ENCODE data around the gene LYPD6.
"Not testable (repeated sequence)": the region's sequence is repeated elsewhere in the genome, so short reads cannot be mapped to it uniquely, and the experiment has no call there.

Gene LYPD6, protein sequence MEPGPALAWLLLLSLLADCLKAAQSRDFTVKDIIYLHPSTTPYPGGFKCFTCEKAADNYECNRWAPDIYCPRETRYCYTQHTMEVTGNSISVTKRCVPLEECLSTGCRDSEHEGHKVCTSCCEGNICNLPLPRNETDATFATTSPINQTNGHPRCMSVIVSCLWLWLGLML
- total RNA-seq = 0 to 0.66 (median 0) reads per million in 9 experiments

DNA sequence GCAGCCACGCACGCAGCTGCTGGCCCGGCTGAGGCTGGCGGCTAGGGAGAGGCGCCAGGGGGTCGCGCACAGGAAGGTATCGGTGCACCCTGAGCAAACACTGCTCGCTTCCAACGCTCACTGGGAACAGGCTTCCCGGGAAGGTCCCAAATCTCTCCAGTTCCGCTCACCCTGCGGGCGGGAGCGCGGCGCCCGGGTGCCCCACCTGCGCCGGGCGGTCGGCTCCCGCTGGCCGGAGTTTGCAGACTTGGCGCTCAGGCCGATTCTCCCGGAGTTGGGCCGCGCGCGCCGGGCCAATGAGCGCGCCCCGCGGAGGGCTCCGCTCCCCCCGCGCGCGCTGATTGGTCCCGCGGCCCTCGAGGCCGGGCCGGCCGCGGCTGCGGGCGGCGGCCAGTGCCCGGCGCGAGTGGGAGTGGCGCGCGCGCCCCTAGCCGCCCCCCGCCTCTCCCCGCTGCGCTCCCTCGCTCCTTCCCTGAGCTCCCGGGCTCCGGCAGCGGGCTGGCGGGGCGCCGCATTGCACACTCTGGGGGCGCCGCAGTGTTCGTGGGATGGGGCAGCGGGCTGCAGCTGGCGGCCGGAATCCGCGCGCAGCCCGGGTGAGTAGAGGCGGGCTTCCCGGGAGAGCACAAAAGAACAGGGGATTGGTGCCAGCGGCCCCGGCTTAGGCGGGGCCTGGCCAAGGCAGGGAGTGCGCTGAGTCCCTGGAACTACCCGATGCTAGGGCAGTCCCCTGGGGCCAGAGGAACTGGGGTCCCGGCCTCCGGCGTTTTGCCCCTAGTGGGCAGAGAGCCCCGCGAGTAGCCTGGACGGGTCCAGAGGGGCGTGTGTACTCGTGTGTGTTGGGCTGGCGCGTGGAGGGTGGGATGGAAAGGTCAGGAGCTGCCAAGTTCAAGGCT is at the start of gene LYPD6:
Gene LYPD6, plus strand, starts transcription at position 461 of the 896 bp plus-strand sequence. CDS start 107,122 bp downstream, outside the sequence.
- Mint-ChIP-seq H3K27me3 (peaks cover 44 to 58% of the 10 kb centered on the region in 2 donors), H3K4me3 (no peak within 1 kb of the TSS), H3K36me3 (ENCODE audit: insufficient read depth) (no peaks in the 10 kb centered on the region), H3K9me3 (no peaks in the 10 kb centered on the region), H3K4me1 (ENCODE audit: low read depth in 2 of 2) (peaks cover 0 to 5% of the 10 kb centered on the region in 2 donors), H3K27ac (no peak within 1 kb of the TSS)
- DNase-seq (no peak), ATAC-seq (replicated peaks) (no peak)

GRCh38 chr2:149281441-149281840 is 48.9 kb upstream of the LYPD6 start:
- no peaks in the 10 kb centered on the region for H3K9me3 Mint-ChIP-seq
- ATAC-seq (replicated peaks) (no peak), DNase-seq (no peak)
- no peaks in the 10 kb centered on the region for H3K27me3 Mint-ChIP-seq
- no peak overlapping the region for H3K4me3 Mint-ChIP-seq
- H3K36me3 Mint-ChIP-seq (ENCODE audit: insufficient read depth) = no peaks in the 10 kb centered on the region
- H3K27ac Mint-ChIP-seq = no peak overlapping the region
- no peaks in the 10 kb centered on the region for H3K4me1 Mint-ChIP-seq (ENCODE audit: low read depth in 2 of 2)

GRCh38 chr2:149290662-149291061 is 39.7 kb upstream of the LYPD6 start:
- Mint-ChIP-seq H3K36me3 (ENCODE audit: insufficient read depth) (no peaks in the 10 kb centered on the region), H3K27ac (no peak overlapping the region), H3K4me3 (no peak overlapping the region), H3K4me1 (ENCODE audit: low read depth in 2 of 2) (no peaks in the 10 kb centered on the region), H3K9me3 (no peaks in the 10 kb centered on the region), H3K27me3 (peaks cover 0 to 7% of the 10 kb centered on the region in 2 donors)
- no peak for ATAC-seq (replicated peaks)
- no peak for DNase-seq

DNA sequence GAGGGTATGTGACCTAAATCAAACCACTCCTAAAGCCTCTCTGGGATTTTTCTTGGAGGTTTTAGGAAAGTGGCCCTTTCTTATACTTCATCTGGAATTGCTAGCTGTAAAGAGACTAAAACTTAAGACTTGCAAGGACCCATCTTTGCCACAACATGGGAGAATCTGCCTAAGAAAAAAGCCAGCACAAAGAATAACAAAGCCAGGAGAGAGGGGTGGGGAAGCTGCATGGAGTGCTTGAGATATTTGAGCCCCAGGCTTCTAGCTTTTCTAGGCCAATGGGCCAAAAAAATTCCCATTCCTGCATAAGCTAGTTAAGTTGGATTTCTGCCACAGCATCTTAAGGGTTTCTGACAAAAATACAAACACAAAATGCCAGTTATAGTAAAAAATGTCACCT is 38.5 kb upstream of the LYPD6 start:
- H3K27me3 Mint-ChIP-seq = peaks cover 0 to 7% of the 10 kb centered on the region in 2 donors
- no peak for DNase-seq
- no peaks in the 10 kb centered on the region for H3K4me1 Mint-ChIP-seq (ENCODE audit: low read depth in 2 of 2)
- no peaks in the 10 kb centered on the region for H3K36me3 Mint-ChIP-seq (ENCODE audit: insufficient read depth)
- peaks cover 0 to 1% of the 10 kb centered on the region in 2 donors for H3K9me3 Mint-ChIP-seq
- no peak overlapping the region for H3K27ac Mint-ChIP-seq
- H3K4me3 Mint-ChIP-seq = no peak overlapping the region
- no peak for ATAC-seq (replicated peaks)

GRCh38 chr2:149296031-149296430 is 34.4 kb upstream of the LYPD6 start:
- no peaks in the 10 kb centered on the region for H3K4me1 Mint-ChIP-seq (ENCODE audit: low read depth in 2 of 2)
- peaks cover 0 to 1% of the 10 kb centered on the region in 2 donors for H3K9me3 Mint-ChIP-seq
- H3K27me3 Mint-ChIP-seq = peaks cover 0 to 3% of the 10 kb centered on the region in 2 donors
- no peaks in the 10 kb centered on the region for H3K36me3 Mint-ChIP-seq (ENCODE audit: insufficient read depth)
- ATAC-seq (replicated peaks) (no peak), DNase-seq (no peak)
- no peak overlapping the region for H3K4me3 Mint-ChIP-seq
- H3K27ac Mint-ChIP-seq = no peak overlapping the region

GRCh38 chr2:149307014-149307413 is 23.4 kb upstream of the LYPD6 start:
- no peak overlapping the region for H3K4me3 Mint-ChIP-seq

GRCh38 chr2:149310349-149310748 is 20.0 kb upstream of the LYPD6 start:
- H3K27ac Mint-ChIP-seq = no peak overlapping the region
- peaks cover 10 to 37% of the 10 kb centered on the region in 2 donors for H3K27me3 Mint-ChIP-seq
- ATAC-seq (replicated peaks) = no peak
- peaks cover 4 to 7% of the 10 kb centered on the region in 2 donors for H3K4me1 Mint-ChIP-seq (ENCODE audit: low read depth in 2 of 2)
- no peak overlapping the region for H3K4me3 Mint-ChIP-seq
- DNase-seq = no peak
- H3K36me3 Mint-ChIP-seq (ENCODE audit: insufficient read depth) = no peaks in the 10 kb centered on the region
- H3K9me3 Mint-ChIP-seq = no peaks in the 10 kb centered on the region

More at GRCh38 chr2:149307014-149307413, 23.4 kb upstream of the LYPD6 start:
- ATAC-seq (replicated peaks) = no peak
- Mint-ChIP-seq H3K27me3 (peaks cover 6 to 46% of the 10 kb centered on the region in 2 donors), H3K27ac (no peak overlapping the region), H3K36me3 (ENCODE audit: insufficient read depth) (no peaks in the 10 kb centered on the region), H3K4me1 (ENCODE audit: low read depth in 2 of 2) (no peaks in the 10 kb centered on the region), H3K9me3 (no peaks in the 10 kb centered on the region)
- no peak for DNase-seq

- Mint-ChIP-seq H3K36me3 (ENCODE audit: insufficient read depth) (no peaks in the 10 kb centered on the region), H3K27me3 (peaks cover 10 to 31% of the 10 kb centered on the region in 2 donors)
- ATAC-seq (replicated peaks) = no peak
These were observed 18.3 kb upstream of the LYPD6 start for GRCh38 chr2:149312039-149312438.

DNA sequence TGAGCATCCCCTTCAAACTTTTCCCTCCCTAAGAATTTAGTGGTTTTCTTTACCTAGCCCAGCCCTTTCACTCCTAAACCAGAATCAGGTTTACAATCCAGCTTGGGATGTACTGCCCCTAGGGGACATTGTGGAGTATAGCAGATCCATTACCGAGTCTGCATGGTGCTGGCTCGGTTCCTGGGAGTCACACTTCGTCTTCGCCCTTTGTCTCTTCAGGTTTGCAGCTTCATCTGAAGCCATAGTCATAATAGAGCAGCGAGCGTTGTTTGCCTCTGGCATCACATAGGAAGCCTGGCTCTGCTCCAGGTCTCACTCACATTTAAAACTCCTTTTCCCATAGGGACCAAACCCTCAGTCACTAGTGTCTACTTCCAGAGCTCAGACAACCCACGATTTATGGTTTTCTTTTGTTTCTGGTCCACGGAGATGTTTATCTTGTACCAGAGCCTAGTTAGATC is 16.8 kb upstream of the LYPD6 start:
- Mint-ChIP-seq H3K4me3 (no peak overlapping the region), H3K36me3 (ENCODE audit: insufficient read depth) (no peaks in the 10 kb centered on the region), H3K27ac (no peak overlapping the region), H3K27me3 (peaks cover 10 to 28% of the 10 kb centered on the region in 2 donors), H3K4me1 (ENCODE audit: low read depth in 2 of 2) (peaks cover 4 to 7% of the 10 kb centered on the region in 2 donors), H3K9me3 (peaks cover 0 to 1% of the 10 kb centered on the region in 2 donors)
- ATAC-seq (replicated peaks) (peak; percentile 32), DNase-seq (no peak)

More at GRCh38 chr2:149312039-149312438, 18.3 kb upstream of the LYPD6 start:
- Mint-ChIP-seq H3K4me1 (ENCODE audit: low read depth in 2 of 2) (peaks cover 4 to 7% of the 10 kb centered on the region in 2 donors), H3K4me3 (no peak overlapping the region), H3K9me3 (no peaks in the 10 kb centered on the region), H3K27ac (no peak overlapping the region)
- no peak for DNase-seq

GRCh38 chr2:149314687-149315086 is 15.7 kb upstream of the LYPD6 start:
- DNase-seq (no peak), ATAC-seq (replicated peaks) (no peak)
- Mint-ChIP-seq H3K36me3 (ENCODE audit: insufficient read depth) (no peaks in the 10 kb centered on the region), H3K4me1 (ENCODE audit: low read depth in 2 of 2) (peaks cover 4 to 7% of the 10 kb centered on the region in 2 donors), H3K4me3 (no peak overlapping the region), H3K27ac (no peak overlapping the region), H3K27me3 (peaks cover 10 to 28% of the 10 kb centered on the region in 2 donors), H3K9me3 (peaks cover 0 to 1% of the 10 kb centered on the region in 2 donors)

- DNase-seq = no peak
- Mint-ChIP-seq H3K4me1 (ENCODE audit: low read depth in 2 of 2) (peaks cover 4 to 7% of the 10 kb centered on the region in 2 donors), H3K9me3 (peaks cover 0 to 1% of the 10 kb centered on the region in 2 donors), H3K27ac (no peak overlapping the region), H3K4me3 (no peak overlapping the region), H3K36me3 (ENCODE audit: insufficient read depth) (no peaks in the 10 kb centered on the region), H3K27me3 (peaks cover 10 to 28% of the 10 kb centered on the region in 2 donors)
- ATAC-seq (replicated peaks) = no peak
These were observed 14.9 kb upstream of the LYPD6 start for GRCh38 chr2:149315461-149315860.

GRCh38 chr2:149318566-149318965 is 11.8 kb upstream of the LYPD6 start:
- not testable (repeated sequence) for H3K36me3 Mint-ChIP-seq (ENCODE audit: insufficient read depth); DNase-seq; H3K4me1 Mint-ChIP-seq (ENCODE audit: low read depth in 2 of 2); H3K4me3 Mint-ChIP-seq; H3K27ac Mint-ChIP-seq; H3K9me3 Mint-ChIP-seq; ATAC-seq (replicated peaks)
- H3K27me3 Mint-ChIP-seq = peaks cover 15 to 25% of the 10 kb centered on the region in 2 donors

DNA sequence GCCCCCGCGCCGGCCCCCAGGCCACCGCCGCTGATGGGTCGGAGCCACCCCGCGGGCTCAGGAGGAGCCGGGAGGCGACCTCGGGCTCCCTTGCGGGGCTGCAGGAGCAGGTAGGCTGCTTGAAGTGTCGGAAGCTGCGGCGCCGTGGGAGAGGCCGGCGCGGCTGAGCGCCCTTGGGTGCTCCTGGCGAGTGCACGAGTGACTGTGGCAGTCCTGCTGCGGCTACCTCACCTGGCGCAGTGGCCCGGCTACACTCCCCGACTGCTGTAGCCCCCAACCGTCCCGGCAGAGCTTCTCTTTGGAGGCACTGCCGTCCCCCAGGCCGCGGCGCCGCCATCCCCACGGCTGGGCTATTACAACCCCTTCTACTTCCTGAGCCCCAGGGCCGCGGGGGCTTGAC is 10.0 kb upstream of the LYPD6 start:
- DNase-seq = no peak
- Mint-ChIP-seq H3K4me1 (ENCODE audit: low read depth in 2 of 2) (no peaks in the 10 kb centered on the region), H3K27ac (no peak overlapping the region), H3K36me3 (ENCODE audit: insufficient read depth) (no peaks in the 10 kb centered on the region), H3K4me3 (no peak overlapping the region), H3K9me3 (peaks cover 0 to 1% of the 10 kb centered on the region in 2 donors), H3K27me3 (peaks cover 8 to 16% of the 10 kb centered on the region in 2 donors)
- no peak for ATAC-seq (replicated peaks)
